C4-2B (cell line): ENCODE data around the gene MAP3K15.

ENCODE experiments used
- ZFX ChIP-seq: fragments of 450-650 bp; IDR thresholded peaks from 2 replicates; pipeline ENCODE4 v1.6.1; 2017
- TF ChIP-seq, protein P1 (sequence below): fragments of 450-650 bp; conservative IDR thresholded peaks from 2 replicates; pipeline ENCODE4 v1.5.1; 2017; ENCODE audit warnings: mild to moderate bottlenecking

- TF ChIP-seq, protein P1, sequence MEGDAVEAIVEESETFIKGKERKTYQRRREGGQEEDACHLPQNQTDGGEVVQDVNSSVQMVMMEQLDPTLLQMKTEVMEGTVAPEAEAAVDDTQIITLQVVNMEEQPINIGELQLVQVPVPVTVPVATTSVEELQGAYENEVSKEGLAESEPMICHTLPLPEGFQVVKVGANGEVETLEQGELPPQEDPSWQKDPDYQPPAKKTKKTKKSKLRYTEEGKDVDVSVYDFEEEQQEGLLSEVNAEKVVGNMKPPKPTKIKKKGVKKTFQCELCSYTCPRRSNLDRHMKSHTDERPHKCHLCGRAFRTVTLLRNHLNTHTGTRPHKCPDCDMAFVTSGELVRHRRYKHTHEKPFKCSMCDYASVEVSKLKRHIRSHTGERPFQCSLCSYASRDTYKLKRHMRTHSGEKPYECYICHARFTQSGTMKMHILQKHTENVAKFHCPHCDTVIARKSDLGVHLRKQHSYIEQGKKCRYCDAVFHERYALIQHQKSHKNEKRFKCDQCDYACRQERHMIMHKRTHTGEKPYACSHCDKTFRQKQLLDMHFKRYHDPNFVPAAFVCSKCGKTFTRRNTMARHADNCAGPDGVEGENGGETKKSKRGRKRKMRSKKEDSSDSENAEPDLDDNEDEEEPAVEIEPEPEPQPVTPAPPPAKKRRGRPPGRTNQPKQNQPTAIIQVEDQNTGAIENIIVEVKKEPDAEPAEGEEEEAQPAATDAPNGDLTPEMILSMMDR, result no peak
- no peak for TF ChIP-seq ZFX
Observed at GRCh38 chrX:19368576-19368975, 146.7 kb downstream of the MAP3K15 start.
